NCI-H524 treated with DMSO at 0.1 percent for 48 hours (cell line): ENCODE measurements around the gene PXMP4.

Experiments used
- DNase-seq: peaks from one replicate; lab custom pipeline; 2025; lab: John Stamatoyannopoulos, UW

Gene PXMP4

GRCh38 chr20:33668466-33669155, 51.5 kb downstream of the PXMP4 start:
- DNase-seq, result no peak

GRCh38 chr20:33667676-33668465, 52.2 kb downstream of the PXMP4 start:
- no peak for DNase-seq

- DNase-seq, result no peak
These were observed 52.9 kb downstream of the PXMP4 start for GRCh38 chr20:33667245-33667675.

- DNase-seq, result no peak
These were observed 53.5 kb downstream of the PXMP4 start, which contains the start of gene ACTL10 for GRCh38 chr20:33666293-33667244. TSS of gene ACTL10 (plus strand) at chr20:33666943. CDS start at chr20:33667498, 555 bp downstream.

GRCh38 chr20:33664762-33665144, 55.4 kb downstream of the PXMP4 start:
- no peak for DNase-seq

GRCh38 chr20:33664085-33664761, 55.9 kb downstream of the PXMP4 start:
- no peak for DNase-seq

GRCh38 chr20:33663161-33664084, 56.7 kb downstream of the PXMP4 start:
- peak; percentile 43 for DNase-seq

GRCh38 chr20:33662172-33662571, 57.9 kb downstream of the PXMP4 start, which contains the start of gene C20orf144:
TSS of gene C20orf144 (plus strand) at chr20:33662327. CDS start at chr20:33662346, 19 bp downstream.
- DNase-seq, result no peak

GRCh38 chr20:33660685-33661058, 59.4 kb downstream of the PXMP4 start:
- DNase-seq, result no peak

GRCh38 chr20:33660035-33660684, 60.0 kb downstream of the PXMP4 start:
- DNase-seq, result no peak

GRCh38 chr20:33659341-33660034, 60.6 kb downstream of the PXMP4 start:
- no peak for DNase-seq

- no peak for DNase-seq
These were observed 61.2 kb downstream of the PXMP4 start for GRCh38 chr20:33658929-33659328.

- no peak for DNase-seq
These were observed 61.6 kb downstream of the PXMP4 start for GRCh38 chr20:33658510-33658909.

GRCh38 chr20:33657704-33658095, 62.4 kb downstream of the PXMP4 start:
- no peak for DNase-seq

GRCh38 chr20:33656783-33657703, 63.1 kb downstream of the PXMP4 start:
- DNase-seq, result no peak

GRCh38 chr20:33656010-33656782, 63.9 kb downstream of the PXMP4 start:
- DNase-seq, result no peak

- DNase-seq, result no peak
These were observed 64.9 kb downstream of the PXMP4 start for GRCh38 chr20:33655164-33655563.
